Ascending aorta (tissue), 2 donors: ENCODE data around the gene PSME2. TPM values are rescaled to one million over a fixed set of nuclear protein-coding genes. Genes with fewer than 3 reads are reported as not detected.

Experiments
- DNase-seq, 2 donors: peaks; one replicate each; pipeline ENCODE4 v3.0.0-alpha.2; 2019; ENCODE audit warnings: low spot score in 2 of 2
- H3K27ac ChIP-seq, 2 donors: fragments of 200-600 bp; sonication (generic); one replicate each; pipeline ENCODE4 v1.5.1; 2016 to 2017; ENCODE audit warnings: mild to moderate bottlenecking in 1 of 2
- H3K27me3 ChIP-seq: fragments of 200-600 bp; sonication (generic); one replicate; pipeline ENCODE4 v1.5.1; 2017
- H3K36me3 ChIP-seq, 2 donors: fragments of 200-600 bp; sonication (generic); one replicate each; pipeline ENCODE4 v1.5.1; 2016
- H3K4me1 ChIP-seq, 2 donors: fragments of 200-600 bp; sonication (generic); one replicate each; pipeline ENCODE4 v1.5.1; 2016 to 2017; ENCODE audit warnings: mild to moderate bottlenecking in 1 of 2
- H3K4me3 ChIP-seq, 2 donors: fragments of 200-600 bp; sonication (generic); one replicate each; pipeline ENCODE4 v1.5.1; 2016 to 2017; ENCODE audit warnings: mild to moderate bottlenecking in 1 of 2
- H3K9me3 ChIP-seq, 2 donors: fragments of 200-600 bp; sonication (generic); one replicate each; pipeline ENCODE4 v1.5.1; 2016
- CTCF ChIP-seq, 3 experiments: fragments of 200-600 bp in 2 of 3; fragments of 450-650 bp in 1 of 3; sonication (generic) in 2 of 3; IDR thresholded peaks; one replicate each; pipeline ENCODE4 v1.5.1; 2016 to 2019; ENCODE audit warnings: antibody characterized with exemption in 3 of 3, mild to moderate bottlenecking in 1 of 3, moderate library complexity in 1 of 3
- intact Hi-C: fragments of 100-400 bp; cut with DNase I; formaldehyde crosslinking; loops from one replicate; pipeline ENCODE4 v1.15.1; 2023
- total RNA-seq: library from RNA; depleted of rRNA; stranded (reverse); fragments of >200 nt; gene quantifications from one replicate; pipeline ENCODE4 v1.1.0, GENCODE V29; 2016

Gene PSME2
- total RNA-seq, 1 donor from 2014 or later, result 100 TPM

DNA sequence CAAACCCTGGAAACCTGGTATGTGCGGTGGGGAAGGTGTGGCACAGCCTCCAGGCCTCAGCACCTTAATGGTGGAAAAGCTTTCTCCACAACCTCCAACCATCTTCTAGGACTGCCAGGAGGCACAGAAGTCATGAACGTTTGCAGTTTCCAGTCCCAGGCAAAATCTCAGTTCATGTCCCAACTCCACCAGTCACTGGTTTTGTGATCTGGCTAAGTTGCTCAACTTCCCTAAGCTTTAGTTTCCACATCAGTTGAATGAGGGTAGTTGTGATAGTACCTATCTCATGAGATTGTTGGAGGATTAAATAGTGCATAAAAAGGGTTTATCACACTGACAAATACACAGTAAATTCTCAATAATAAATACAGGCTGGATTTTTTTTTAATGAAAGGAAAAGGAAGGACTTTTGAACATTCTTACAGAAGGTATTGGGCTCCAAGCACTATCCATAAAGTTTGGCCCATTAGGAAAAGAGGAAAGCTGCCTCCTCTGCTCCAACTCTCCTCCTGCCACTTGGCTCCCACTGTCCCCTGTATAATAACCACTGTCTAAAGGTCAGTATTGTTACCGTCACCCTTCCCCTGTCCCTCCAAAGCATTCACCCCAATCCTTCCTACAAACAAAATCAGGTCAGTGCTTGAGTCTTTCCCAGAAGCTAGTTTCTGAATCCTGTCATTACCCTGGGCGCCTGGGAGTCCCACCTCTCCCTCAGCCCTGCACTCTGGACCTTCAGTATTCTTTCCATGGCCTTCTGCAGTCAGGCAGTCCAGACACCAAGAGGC, 46.0 kb downstream of the PSME2 start:
- TF ChIP-seq CTCF (IDR thresholded peaks at IDR 0.05), result no peak

GRCh38 chr14:24098927-24099813, 47.2 kb downstream of the PSME2 start:
- intact Hi-C loops, result no loop called here
- H3K9me3 ChIP-seq, result no peaks in the 10 kb centered on the region
- H3K4me3 ChIP-seq, result no peak overlapping the region
- no peak for DNase-seq
- no peak for TF ChIP-seq CTCF (IDR thresholded peaks at IDR 0.05)
- H3K27ac ChIP-seq, result no peak overlapping the region
- peaks cover 0 to 2% of the 10 kb centered on the region in 2 donors for H3K4me1 ChIP-seq
- H3K36me3 ChIP-seq, result peaks cover 10 to 18% of the 10 kb centered on the region in 2 donors
- no peaks in the 10 kb centered on the region for H3K27me3 ChIP-seq

More for the DNA sequence above, 46.0 kb downstream of the PSME2 start:
- Histone ChIP-seq H3K9me3 (no peaks in the 10 kb centered on the region), H3K27ac (no peak overlapping the region), H3K4me3 (no peak overlapping the region), H3K36me3 (peaks cover 10 to 18% of the 10 kb centered on the region in 2 donors), H3K27me3 (no peaks in the 10 kb centered on the region), H3K4me1 (no peaks in the 10 kb centered on the region)
- no peak for DNase-seq
- intact Hi-C loops, result no loop called here

DNA sequence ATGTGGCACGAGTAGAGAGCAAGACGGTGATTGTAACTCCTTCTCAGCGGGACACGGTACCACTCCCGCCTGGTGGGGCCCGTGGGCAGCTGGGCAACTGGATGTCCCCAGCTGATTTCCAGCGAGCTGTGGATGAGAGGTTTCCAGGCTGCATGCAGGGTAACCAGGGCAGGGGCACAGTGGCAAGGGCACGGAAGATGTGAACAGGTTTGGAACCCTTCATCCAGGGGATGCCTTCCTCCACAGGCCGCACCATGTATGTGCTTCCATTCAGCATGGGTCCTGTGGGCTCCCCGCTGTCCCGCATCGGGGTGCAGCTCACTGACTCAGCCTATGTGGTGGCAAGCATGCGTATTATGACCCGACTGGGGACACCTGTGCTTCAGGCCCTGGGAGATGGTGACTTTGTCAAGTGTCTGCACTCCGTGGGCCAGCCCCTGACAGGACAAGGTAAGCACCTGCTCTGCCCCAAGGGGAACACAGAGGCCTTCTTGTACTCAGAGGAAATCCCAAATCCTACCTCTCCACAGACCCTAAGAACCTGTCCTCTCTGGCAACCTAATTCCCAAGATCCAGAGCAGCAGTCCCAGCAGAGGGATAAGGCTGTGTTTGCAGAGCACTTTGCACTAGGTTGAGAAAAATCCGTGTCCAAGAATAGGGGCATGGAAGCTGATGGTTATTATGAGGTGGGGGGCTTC, 48.0 kb downstream of the PSME2 start:
- no peak for DNase-seq
- no peak for TF ChIP-seq CTCF (IDR thresholded peaks at IDR 0.05)
- Histone ChIP-seq H3K27ac (no peak overlapping the region), H3K9me3 (no peaks in the 10 kb centered on the region), H3K36me3 (peaks cover 6 to 13% of the 10 kb centered on the region in 2 donors), H3K4me3 (no peak overlapping the region), H3K27me3 (no peaks in the 10 kb centered on the region), H3K4me1 (peaks cover 0 to 7% of the 10 kb centered on the region in 2 donors)
- intact Hi-C loops, result no loop called here

DNA sequence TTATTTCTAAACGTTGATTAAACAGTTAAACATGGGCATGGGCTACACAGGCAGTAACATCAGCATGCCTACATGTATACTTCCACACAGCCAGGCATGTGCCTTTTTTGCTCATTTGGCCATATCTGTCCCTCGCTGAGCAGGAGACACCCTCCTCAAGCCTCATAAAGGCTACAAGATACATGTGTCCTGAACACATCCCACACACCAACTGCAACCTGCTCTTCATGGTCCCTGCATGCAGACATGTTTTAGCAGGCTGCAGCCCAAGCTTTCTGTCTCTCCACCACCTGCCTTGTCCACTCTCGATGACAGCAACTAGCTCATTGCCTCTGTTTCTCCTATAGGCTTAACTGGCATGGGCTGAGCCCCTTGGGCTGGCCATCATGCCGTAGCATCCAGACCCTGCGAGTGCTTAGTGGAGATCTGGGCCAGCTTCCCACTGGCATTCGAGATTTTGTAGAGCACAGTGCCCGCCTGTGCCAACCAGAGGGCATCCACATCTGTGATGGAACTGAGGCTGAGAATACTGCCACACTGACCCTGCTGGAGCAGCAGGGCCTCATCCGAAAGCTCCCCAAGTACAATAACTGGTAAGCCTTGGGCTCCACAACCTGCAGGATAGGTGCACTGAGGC, 49.7 kb downstream of the PSME2 start:
- no peaks in the 10 kb centered on the region for H3K9me3 ChIP-seq
- H3K36me3 ChIP-seq, result peaks cover 5 to 6% of the 10 kb centered on the region in 2 donors
- no peak for DNase-seq
- H3K4me3 ChIP-seq, result no peak overlapping the region
- TF ChIP-seq CTCF (IDR thresholded peaks at IDR 0.05), result no peak
- H3K27me3 ChIP-seq, result no peaks in the 10 kb centered on the region
- intact Hi-C loops, result no loop called here
- H3K27ac ChIP-seq, result no peak overlapping the region
- H3K4me1 ChIP-seq, result peaks cover 0 to 11% of the 10 kb centered on the region in 2 donors
